Loucy (cell line): ENCODE measurements around the gene SPDYE16.
"Not testable (repeated sequence)": the region's sequence is repeated elsewhere in the genome, so short reads cannot be mapped to it uniquely, and the experiment has no call there.

Experiments
- H2AFZ ChIP-seq: fragments of 200-600 bp; sonication (generic); 2 replicates; pipeline ENCODE4 v1.6.0; 2016; ENCODE audit warnings: antibody characterized with exemption, mild to moderate bottlenecking, low read length, moderate library complexity
- H3F3A ChIP-seq: fragments of 200-600 bp; 2 replicates; pipeline ENCODE4 v1.6.0; 2016; ENCODE audit warnings: antibody characterized with exemption, low read depth, mild to moderate bottlenecking
- H3K27me3 ChIP-seq: fragments of 200-600 bp; sonication (generic); 2 replicates; pipeline ENCODE4 v1.6.1; 2014; ENCODE audit warnings: low read length, mild to moderate bottlenecking; ENCODE audit not compliant: insufficient read depth, poor library complexity, severe bottlenecking
- H3K36me3 ChIP-seq: fragments of 200-600 bp; sonication (generic); 2 replicates; pipeline ENCODE4 v1.6.1; 2016; ENCODE audit warnings: low read length; ENCODE audit not compliant: insufficient read depth
- H3K4me1 ChIP-seq: fragments of 200-600 bp; sonication (generic); 2 replicates; pipeline ENCODE4 v1.5.1; 2014; ENCODE audit warnings: low read length, mild to moderate bottlenecking; ENCODE audit not compliant: insufficient read depth, poor library complexity, severe bottlenecking
- H3K4me2 ChIP-seq: fragments of 200-600 bp; sonication (generic); 2 replicates; pipeline ENCODE4 v1.6.0; 2014; ENCODE audit warnings: antibody characterized with exemption, low read length, low read depth, mild to moderate bottlenecking; ENCODE audit not compliant: poor library complexity, severe bottlenecking
- H3K4me3 ChIP-seq: fragments of 200-600 bp; sonication (generic); 2 replicates; pipeline ENCODE4 v1.5.1; 2014; ENCODE audit warnings: low read length, mild to moderate bottlenecking, mixed read lengths; ENCODE audit not compliant: poor library complexity, severe bottlenecking
- H3K79me2 ChIP-seq: fragments of 200-600 bp; sonication (generic); 2 replicates; pipeline ENCODE4 v1.6.1; 2014; ENCODE audit warnings: low read length; ENCODE audit not compliant: insufficient read depth
- H3K9ac ChIP-seq: fragments of 200-600 bp; sonication (generic); 2 replicates; pipeline ENCODE4 v1.6.0; 2014; ENCODE audit warnings: mild to moderate bottlenecking, low read depth, low read length, moderate library complexity; ENCODE audit not compliant: poor library complexity, severe bottlenecking
- H3K9me2 ChIP-seq: fragments of 200-600 bp; sonication (generic); replicated peaks from 2 replicates; pipeline ENCODE4 v1.6.1; 2016; ENCODE audit warnings: low read depth, low read length, mixed read lengths
- H3K9me3 ChIP-seq: fragments of 200-600 bp; sonication (generic); 2 replicates; pipeline ENCODE4 v1.6.1; 2014; ENCODE audit warnings: mild to moderate bottlenecking, antibody characterized with exemption, low read length, low read depth; ENCODE audit not compliant: insufficient read depth
- H4K20me1 ChIP-seq: fragments of 200-600 bp; sonication (generic); 2 replicates; pipeline ENCODE4 v1.6.0; 2014; ENCODE audit warnings: antibody characterized with exemption, low read length, mild to moderate bottlenecking; ENCODE audit not compliant: insufficient read depth, poor library complexity, severe bottlenecking

Gene SPDYE16

GRCh38 chr7:76543197-76543596 lies at the start of gene SPDYE16:
SPDYE16 (minus strand) TSS chr7:76543297; CDS start chr7:76541459, 1,838 bp downstream.
- H2AFZ ChIP-seq, H3K9me2 ChIP-seq, H3K79me2 ChIP-seq: not testable (repeated sequence)

GRCh38 chr7:76592694-76593093 lies 49.6 kb upstream of the SPDYE16 start:
- H3K9me2 ChIP-seq, H3K79me2 ChIP-seq, H3F3A ChIP-seq, H3K9me3 ChIP-seq, H3K4me3 ChIP-seq, H3K27me3 ChIP-seq, H3K36me3 ChIP-seq, H4K20me1 ChIP-seq, H2AFZ ChIP-seq, H3K9ac ChIP-seq, H3K4me2 ChIP-seq: not testable (repeated sequence)
- H3K4me1 ChIP-seq: peaks cover 22% of the 10 kb centered on the region

More at GRCh38 chr7:76543197-76543596, at the start of gene SPDYE16:
- not testable (repeated sequence) for H3K9me3 ChIP-seq, H3F3A ChIP-seq, H3K4me1 ChIP-seq, H3K9ac ChIP-seq, H3K4me2 ChIP-seq, H3K36me3 ChIP-seq, H4K20me1 ChIP-seq, H3K4me3 ChIP-seq, H3K27me3 ChIP-seq

GRCh38 chr7:76591602-76592304 lies 48.7 kb upstream of the SPDYE16 start:
- H2AFZ ChIP-seq, H3K9me3 ChIP-seq, H3K9me2 ChIP-seq, H3K79me2 ChIP-seq, H4K20me1 ChIP-seq, H3K36me3 ChIP-seq, H3K27me3 ChIP-seq, H3F3A ChIP-seq: not testable (repeated sequence)
- Histone ChIP-seq H3K9ac (peak overlapping the region; percentile 59), H3K4me1 (peaks cover 27% of the 10 kb centered on the region), H3K4me2 (peak overlapping the region; percentile 77), H3K4me3 (peak overlapping the region; percentile 37)

GRCh38 chr7:76591033-76591432 lies 47.9 kb upstream of the SPDYE16 start:
- not testable (repeated sequence) for H3K9me2 ChIP-seq, H3K36me3 ChIP-seq, H4K20me1 ChIP-seq, H2AFZ ChIP-seq, H3K27me3 ChIP-seq, H3K79me2 ChIP-seq, H3F3A ChIP-seq, H3K9me3 ChIP-seq
- Histone ChIP-seq H3K4me1 (peaks cover 28% of the 10 kb centered on the region), H3K9ac (peak overlapping the region; percentile 59), H3K4me2 (peak overlapping the region; percentile 77), H3K4me3 (peak overlapping the region; percentile 37)

DNA sequence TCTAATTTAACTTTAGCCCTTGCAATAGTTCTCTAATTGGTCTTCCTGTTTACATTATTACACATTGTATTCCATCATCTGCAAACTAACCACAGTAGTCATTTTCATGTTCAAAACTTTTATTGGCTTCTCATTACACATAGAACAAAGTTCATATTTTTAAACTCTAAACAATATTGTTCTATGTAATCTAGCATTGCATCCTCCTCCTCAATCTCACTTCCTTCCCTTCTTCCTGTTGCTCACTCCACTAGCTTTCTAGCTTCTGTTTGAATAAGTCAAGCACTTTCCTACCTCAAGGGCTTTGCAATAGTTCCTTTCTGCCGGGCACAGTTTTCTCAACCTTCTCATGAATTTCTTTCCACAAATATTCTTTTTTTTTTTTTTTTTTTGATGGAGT lies 45.5 kb upstream of the SPDYE16 start:
- H3K9me2 ChIP-seq, H3K36me3 ChIP-seq, H3K9ac ChIP-seq, H4K20me1 ChIP-seq, H3K4me3 ChIP-seq, H3F3A ChIP-seq, H3K27me3 ChIP-seq, H2AFZ ChIP-seq, H3K9me3 ChIP-seq: not testable (repeated sequence)
- H3K4me2 ChIP-seq: peak overlapping the region; percentile 32
- H3K79me2 ChIP-seq: peaks cover 16% of the 10 kb centered on the region; the same call in 1 of the 2 replicates
- H3K4me1 ChIP-seq: peaks cover 31% of the 10 kb centered on the region

GRCh38 chr7:76586585-76587315 lies 43.7 kb upstream of the SPDYE16 start:
- not testable (repeated sequence) for H3F3A ChIP-seq, H4K20me1 ChIP-seq, H3K9ac ChIP-seq, H3K4me2 ChIP-seq, H2AFZ ChIP-seq, H3K27me3 ChIP-seq, H3K4me3 ChIP-seq, H3K36me3 ChIP-seq, H3K9me2 ChIP-seq, H3K9me3 ChIP-seq
- peaks cover 27% of the 10 kb centered on the region for H3K4me1 ChIP-seq
- peaks cover 16% of the 10 kb centered on the region; the same call in 1 of the 2 replicates for H3K79me2 ChIP-seq

DNA sequence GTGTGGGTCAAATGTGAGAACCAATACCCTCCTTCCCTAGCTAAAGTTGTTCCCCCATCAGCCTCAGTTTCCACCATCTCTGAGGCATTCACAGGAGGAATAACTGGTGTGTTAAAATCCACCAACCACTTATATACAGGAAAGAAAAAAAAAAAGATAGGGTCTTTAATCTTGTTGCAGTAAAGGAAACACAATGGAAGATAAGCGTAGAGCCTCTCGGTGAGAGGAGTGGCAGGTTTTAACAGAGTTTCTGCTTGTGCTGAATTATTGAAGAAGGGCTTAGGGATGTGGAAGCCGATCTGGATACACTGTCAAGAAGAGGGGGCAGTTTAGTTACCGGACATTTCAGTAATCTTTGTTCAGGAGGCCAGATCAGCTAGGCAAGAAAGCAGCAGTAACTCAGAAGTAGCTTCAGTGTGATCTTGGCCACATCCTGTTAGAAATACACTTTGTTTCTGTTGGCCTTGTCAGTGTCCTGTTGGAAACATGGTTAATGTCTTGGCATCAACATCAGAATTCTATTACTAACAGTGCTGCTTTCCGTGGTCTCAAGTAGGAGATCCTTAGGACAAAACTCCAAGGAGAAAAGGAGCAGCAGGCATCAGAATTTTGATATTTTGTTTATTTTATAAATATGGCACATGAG lies 40.7 kb upstream of the SPDYE16 start:
- Histone ChIP-seq H3K79me2 (peaks cover 16% of the 10 kb centered on the region; the same call in 1 of the 2 replicates), H3K4me2 (peak overlapping the region; percentile 39), H3K4me1 (peaks cover 19% of the 10 kb centered on the region)
- not testable (repeated sequence) for H3K4me3 ChIP-seq, H4K20me1 ChIP-seq, H3K27me3 ChIP-seq, H3K36me3 ChIP-seq, H2AFZ ChIP-seq, H3K9me3 ChIP-seq, H3F3A ChIP-seq, H3K9me2 ChIP-seq, H3K9ac ChIP-seq
